ENCODE measurements around the gene WFIKKN2. TPM values are rescaled to one million over a fixed set of nuclear protein-coding genes. Genes with fewer than 3 reads are reported as not detected.
A peak's percentile ranks its signal among the peaks of the same experiment; 100 is the strongest.

The WFIKKN2 gene
- total and polyA plus RNA-seq, 2 of the 13 experiments (the other 11 are each of a cell fraction or from before 2014, with no cell fraction given) = not detected

- TF ChIP-seq, protein P1, sequence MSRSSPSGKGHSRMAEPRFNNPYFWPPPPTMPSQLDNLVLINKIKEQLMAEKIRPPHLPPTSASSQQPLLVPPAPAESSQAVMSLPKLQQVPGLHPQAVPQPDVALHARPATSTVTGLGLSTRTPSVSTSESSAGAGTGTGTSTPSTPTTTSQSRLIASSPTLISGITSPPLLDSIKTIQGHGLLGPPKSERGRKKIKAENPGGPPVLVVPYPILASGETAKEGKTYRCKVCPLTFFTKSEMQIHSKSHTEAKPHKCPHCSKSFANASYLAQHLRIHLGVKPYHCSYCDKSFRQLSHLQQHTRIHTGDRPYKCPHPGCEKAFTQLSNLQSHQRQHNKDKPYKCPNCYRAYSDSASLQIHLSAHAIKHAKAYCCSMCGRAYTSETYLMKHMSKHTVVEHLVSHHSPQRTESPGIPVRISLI (CRISPR knock-in tag; IDR thresholded peaks at IDR 0.05; ENCODE audit: borderline replicate concordance) = no peak
- TF ChIP-seq ZNF446 (CRISPR knock-in tag; IDR thresholded peaks at IDR 0.05) (no peak), ZNF235 (CRISPR knock-in tag; IDR thresholded peaks at IDR 0.05; ENCODE audit: borderline replicate concordance) (no peak), U2AF2 (IDR thresholded peaks at IDR 0.05; ENCODE audit: low read depth, low read length) (no peak), IKZF1 (IDR thresholded peaks at IDR 0.05) (no peak), NFKBIZ (CRISPR knock-in tag; IDR thresholded peaks at IDR 0.05) (no peak), ZNF234 (CRISPR knock-in tag; conservative IDR thresholded peaks at IDR 0.05) (no peak), FOXK2 (IDR thresholded peaks at IDR 0.05) (no peak), ZNF878 (CRISPR knock-in tag; IDR thresholded peaks at IDR 0.05) (no peak), JUN (CRISPR knock-in tag; IDR thresholded peaks at IDR 0.05) (no peak), MXI1 (IDR thresholded peaks at IDR 0.05; ENCODE audit: borderline replicate concordance, low read depth, low read length) (no peak), ZNF572 (CRISPR knock-in tag; IDR thresholded peaks at IDR 0.05) (peak; percentile 80; the same call in 1 of the 2 replicates), FOSL1 (CRISPR knock-in tag; IDR thresholded peaks at IDR 0.05; ENCODE audit: borderline replicate concordance) (no peak), CBX5 (CRISPR knock-in tag; IDR thresholded peaks at IDR 0.05; ENCODE audit: borderline replicate concordance) (no peak), RELA (CRISPR knock-in tag; IDR thresholded peaks at IDR 0.05) (no peak), KDM3A (CRISPR knock-in tag; IDR thresholded peaks at IDR 0.05; ENCODE audit: low read depth) (no peak), IRF2 (CRISPR knock-in tag; IDR thresholded peaks at IDR 0.05) (no peak), TRIM22 (IDR thresholded peaks at IDR 0.05) (no peak), NKX3-1 (CRISPR knock-in tag; IDR thresholded peaks at IDR 0.05) (no peak), ZNF619 (CRISPR knock-in tag; IDR thresholded peaks at IDR 0.05) (no peak), ZNF34 (CRISPR knock-in tag; IDR thresholded peaks at IDR 0.05; ENCODE audit: borderline replicate concordance) (no peak), ZNF136 (CRISPR knock-in tag; IDR thresholded peaks at IDR 0.05; ENCODE audit: low read depth) (no peak), SIN3A (IDR thresholded peaks at IDR 0.05; ENCODE audit: borderline replicate concordance, low read depth, low read length) (no peak), MIER3 (CRISPR knock-in tag; IDR thresholded peaks at IDR 0.05; ENCODE audit: borderline replicate concordance) (no peak), CEBPB (IDR thresholded peaks at IDR 0.05; ENCODE audit: borderline replicate concordance, low read depth, low read length) (0 out of 2 replicates have a peak, but pooled peaks have one; percentile 50), BORCS8-MEF2B (CRISPR knock-in tag; IDR thresholded peaks at IDR 0.05) (no peak), RAD21 (CRISPR knock-in tag; IDR thresholded peaks at IDR 0.05) (no peak), ZNF629 (CRISPR knock-in tag; conservative IDR thresholded peaks at IDR 0.05) (no peak)
- TF ChIP-seq, protein P2, sequence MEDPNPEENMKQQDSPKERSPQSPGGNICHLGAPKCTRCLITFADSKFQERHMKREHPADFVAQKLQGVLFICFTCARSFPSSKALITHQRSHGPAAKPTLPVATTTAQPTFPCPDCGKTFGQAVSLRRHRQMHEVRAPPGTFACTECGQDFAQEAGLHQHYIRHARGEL (CRISPR knock-in tag; IDR thresholded peaks at IDR 0.05) = no peak
- TF ChIP-seq, protein P3, sequence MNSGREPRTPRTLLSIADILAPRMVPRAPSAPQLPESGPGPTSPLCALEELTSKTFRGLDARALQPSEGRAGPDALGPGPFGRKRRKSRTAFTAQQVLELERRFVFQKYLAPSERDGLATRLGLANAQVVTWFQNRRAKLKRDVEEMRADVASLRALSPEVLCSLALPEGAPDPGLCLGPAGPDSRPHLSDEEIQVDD (CRISPR knock-in tag; IDR thresholded peaks at IDR 0.05; ENCODE audit: borderline replicate concordance) = no peak
These were observed 36.7 kb upstream of the WFIKKN2 start (continued) for GRCh38 chr17:50798424-50799288.
